Middle frontal gyrus (tissue), 1 donor: Measurements from ENCODE around the gene CDK6.

Source experiments
- DNase-seq: peaks from one replicate; pipeline ENCODE4 v3.0.0-alpha.2; 2015; ENCODE audit warnings: low spot score; ENCODE audit errors: extremely low spot score

CDK6 gene

GRCh38 chr7:92827464-92828120 is 8.8 kb downstream of the CDK6 start:
- DNase-seq, result no peak

- no peak for DNase-seq
These were observed 10.0 kb downstream of the CDK6 start for GRCh38 chr7:92826258-92826938.

GRCh38 chr7:92824901-92825480 is 11.4 kb downstream of the CDK6 start:
- DNase-seq, result no peak

- no peak for DNase-seq
These were observed 11.9 kb downstream of the CDK6 start for GRCh38 chr7:92824450-92824849.

GRCh38 chr7:92823042-92823441 is 13.3 kb downstream of the CDK6 start:
- no peak for DNase-seq

GRCh38 chr7:92820191-92820590 is 16.2 kb downstream of the CDK6 start:
- no peak for DNase-seq

- DNase-seq, result no peak
These were observed 19.0 kb downstream of the CDK6 start for GRCh38 chr7:92817398-92817797.

GRCh38 chr7:92815412-92815811 is 21.0 kb downstream of the CDK6 start:
- DNase-seq, result no peak

GRCh38 chr7:92813390-92814024 is 22.9 kb downstream of the CDK6 start:
- DNase-seq, result no peak

DNA sequence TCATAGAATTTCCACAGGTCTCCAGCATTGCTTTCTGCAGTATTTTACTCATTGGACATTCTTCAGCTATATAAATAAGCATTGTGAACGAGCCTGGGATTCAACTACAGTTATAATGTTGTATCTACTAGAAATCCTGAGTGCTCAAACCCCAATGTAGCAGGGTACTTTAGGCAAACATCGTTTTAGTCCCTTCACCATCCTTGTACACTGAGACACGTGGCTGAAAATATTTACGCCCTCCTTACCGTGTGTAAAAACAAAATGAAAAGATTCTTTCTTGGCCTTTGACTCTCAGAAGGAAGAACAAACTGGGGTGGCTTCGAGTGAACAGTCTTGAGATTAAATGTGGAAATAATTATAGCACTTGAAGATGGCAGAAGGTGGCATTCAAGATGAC is 25.2 kb downstream of the CDK6 start:
- no peak for DNase-seq

GRCh38 chr7:92809760-92810573 is 26.4 kb downstream of the CDK6 start:
- no peak for DNase-seq

DNA sequence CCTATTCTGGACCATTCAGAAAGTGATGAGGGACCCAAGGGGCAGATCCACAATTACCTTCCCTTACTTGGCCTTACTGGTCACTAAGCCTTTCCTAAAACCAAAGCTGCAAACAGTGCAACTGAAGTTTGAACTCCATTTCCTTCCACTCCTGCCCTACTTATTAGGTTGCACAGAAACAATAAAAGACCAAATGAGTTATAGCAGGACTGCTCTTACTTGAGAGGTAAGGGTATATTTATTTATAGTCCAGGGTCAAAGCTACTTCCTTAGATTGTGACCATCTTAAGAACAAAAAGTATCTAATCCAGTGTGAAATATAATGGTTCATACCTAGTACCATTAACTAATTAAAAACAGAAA is 27.0 kb downstream of the CDK6 start:
- DNase-seq, result no peak

GRCh38 chr7:92808635-92809034 is 27.7 kb downstream of the CDK6 start:
- no peak for DNase-seq

DNA sequence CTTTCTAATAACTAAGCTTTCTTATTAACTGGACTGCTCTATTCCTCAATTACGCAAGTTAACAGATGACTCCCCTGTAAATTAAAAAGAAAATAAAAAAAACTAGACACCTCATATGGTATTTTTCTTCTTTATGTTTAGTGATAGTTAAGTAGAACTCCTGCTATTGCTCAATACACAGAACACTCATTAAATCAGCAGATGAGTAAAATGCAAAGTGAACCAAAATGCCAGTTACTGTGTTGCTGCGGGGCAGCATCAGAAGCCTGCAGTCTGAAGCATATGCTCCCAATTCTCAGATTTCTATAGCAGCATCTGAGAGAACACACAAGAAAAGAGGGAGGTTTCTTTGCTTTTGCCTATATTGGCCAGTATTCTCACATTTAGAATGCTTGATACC is 28.4 kb downstream of the CDK6 start:
- DNase-seq, result no peak

DNA sequence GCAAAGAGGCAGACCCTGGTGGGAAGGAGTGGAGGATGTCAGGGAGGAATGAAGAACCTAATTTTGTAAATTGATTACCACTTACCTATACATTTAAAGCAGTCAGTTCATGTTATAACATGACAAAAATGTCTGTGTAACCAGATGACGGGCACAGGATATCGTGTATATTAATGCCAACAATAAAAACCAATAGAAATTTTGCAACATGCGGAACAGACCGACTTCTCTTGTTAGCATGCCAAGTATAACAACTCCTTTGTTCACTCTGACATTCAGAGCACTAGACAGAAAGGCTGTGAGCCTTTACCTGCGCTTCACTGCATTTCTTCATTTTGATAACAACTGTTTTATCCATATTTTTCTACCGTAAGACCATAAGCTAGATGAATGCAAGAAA is 29.9 kb downstream of the CDK6 start:
- no peak for DNase-seq

- no peak for DNase-seq
These were observed 34.0 kb downstream of the CDK6 start for GRCh38 chr7:92802406-92802805.

DNA sequence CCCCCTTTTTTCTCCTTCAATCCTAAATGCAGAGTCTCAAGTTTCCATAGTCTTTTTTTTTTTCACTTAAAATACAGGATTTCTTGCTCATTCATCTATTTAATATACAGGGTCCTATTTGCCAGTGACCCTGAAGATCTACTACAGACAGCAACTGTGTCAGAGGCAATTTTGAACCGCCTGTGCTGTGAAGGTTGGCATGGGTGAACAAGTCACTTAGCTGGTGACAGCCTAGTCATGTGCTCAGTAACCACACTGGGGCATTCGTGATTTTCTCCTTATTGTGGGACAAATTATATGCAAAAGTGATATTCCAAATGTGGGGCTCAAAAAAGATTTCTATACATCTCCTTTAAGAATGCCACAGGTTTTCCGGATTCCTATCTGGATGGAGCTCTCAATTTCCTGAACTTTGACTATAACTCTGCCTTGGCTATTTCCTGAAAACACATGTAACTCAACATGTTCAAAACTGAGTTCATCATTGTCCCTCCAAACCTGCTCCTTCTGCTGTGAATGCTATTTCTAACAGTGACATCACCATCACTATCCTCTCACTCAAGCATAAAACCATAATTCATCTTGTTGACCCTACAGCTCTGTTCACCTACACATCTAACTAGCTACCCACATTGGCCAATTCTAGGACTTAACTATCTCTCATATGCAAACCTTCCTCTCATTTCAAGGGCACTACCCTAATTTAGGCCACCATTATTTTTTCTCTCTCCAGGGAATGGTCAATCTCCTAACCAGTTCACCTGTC is 36.7 kb downstream of the CDK6 start:
- no peak for DNase-seq

- no peak for DNase-seq
These were observed 37.7 kb downstream of the CDK6 start for GRCh38 chr7:92798517-92799249.

GRCh38 chr7:92797693-92798092 is 38.7 kb downstream of the CDK6 start:
- no peak for DNase-seq

DNA sequence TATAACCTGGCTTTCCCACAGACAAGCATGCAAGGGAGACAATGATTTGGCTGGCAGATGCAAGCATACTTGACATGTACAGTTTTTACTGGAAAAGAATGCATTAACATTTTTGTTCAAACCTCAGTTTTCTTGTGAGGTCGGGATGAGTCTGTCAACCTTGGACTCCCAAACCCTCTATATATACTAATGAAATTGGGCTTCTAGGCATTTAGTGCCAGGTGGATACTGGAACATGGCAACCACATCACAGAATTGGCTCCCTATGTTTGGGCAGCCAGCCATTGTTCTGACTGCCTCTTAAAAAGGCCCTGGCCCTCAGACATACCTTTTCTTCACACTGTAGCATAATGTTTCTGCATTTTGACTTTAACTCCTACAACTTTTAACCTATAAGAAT is 39.1 kb downstream of the CDK6 start:
- DNase-seq, result no peak
